ENCODE data around the gene SMIM14.
"Not testable (repeated sequence)": the region's sequence is repeated elsewhere in the genome, so short reads cannot be mapped to it uniquely, and the experiment has no call there.

SMIM14 gene

GRCh38 chr4:39638354-39639239 is at the start of gene SMIM14:
Gene SMIM14, minus strand, starts transcription at chr4:39638865. Its CDS starts 33,720 bp downstream, at chr4:39605145.
- DNase-seq, result peak; percentile 93

DNA sequence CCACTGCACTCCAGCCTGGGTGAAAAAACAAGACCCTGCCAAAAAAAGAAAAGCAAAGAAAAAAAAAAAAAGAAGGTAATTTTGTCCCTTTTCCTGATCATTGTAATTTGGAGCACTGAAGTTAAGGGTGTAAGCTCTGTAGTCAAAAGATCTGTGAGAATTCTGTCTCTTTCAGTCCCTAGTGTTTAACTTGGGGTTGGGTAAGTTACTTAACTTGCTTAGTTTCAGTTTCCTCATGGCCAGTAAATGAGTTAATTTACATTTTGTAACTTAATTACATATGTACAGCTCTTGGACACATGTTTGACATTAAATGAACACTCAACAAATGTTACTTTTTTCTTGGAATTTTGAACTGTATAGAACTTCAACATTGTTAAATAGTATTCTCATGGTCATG is 48.3 kb upstream of the SMIM14 start:
- DNase-seq, result no peak

DNA sequence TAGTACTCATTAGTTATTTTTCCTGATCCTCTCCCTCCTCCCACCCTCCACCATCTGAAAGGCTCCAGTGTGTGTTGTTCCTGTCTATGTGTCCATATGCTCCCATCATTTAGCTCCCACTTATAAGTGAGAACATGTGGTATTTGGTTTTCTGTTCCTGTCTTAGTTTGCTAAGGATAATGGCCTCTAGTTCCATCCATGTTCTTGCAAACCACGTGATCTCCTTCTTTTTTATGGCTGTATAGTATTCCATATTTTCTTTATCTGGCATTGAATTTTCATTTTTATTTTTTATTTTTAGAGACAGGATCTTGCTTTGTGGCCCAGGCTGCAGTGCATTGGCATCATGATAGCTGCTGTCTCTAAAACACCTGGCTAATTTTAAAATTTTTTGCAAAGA is 47.3 kb upstream of the SMIM14 start:
- no peak for DNase-seq

DNA sequence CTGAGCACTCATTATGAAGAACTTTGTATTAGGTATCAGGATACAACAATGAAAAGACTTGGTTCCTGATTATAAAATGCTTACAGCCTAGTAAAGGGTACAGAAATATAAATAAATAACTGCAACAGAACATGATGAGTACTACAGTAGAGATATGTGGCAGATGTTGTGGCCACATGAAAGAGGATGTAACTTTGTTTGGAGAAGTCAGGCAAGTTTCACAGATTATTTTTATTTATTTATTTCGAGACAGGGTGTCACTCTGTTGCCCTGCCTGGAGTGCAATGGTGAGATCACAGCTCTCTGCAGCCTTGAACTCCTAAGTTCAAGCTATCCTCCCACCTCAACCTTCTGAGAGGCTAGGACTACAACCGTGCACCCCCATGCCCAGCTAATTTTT is 43.5 kb upstream of the SMIM14 start:
- no peak for DNase-seq

GRCh38 chr4:39681003-39681402 is 42.3 kb upstream of the SMIM14 start:
- not testable (repeated sequence) for DNase-seq

DNA sequence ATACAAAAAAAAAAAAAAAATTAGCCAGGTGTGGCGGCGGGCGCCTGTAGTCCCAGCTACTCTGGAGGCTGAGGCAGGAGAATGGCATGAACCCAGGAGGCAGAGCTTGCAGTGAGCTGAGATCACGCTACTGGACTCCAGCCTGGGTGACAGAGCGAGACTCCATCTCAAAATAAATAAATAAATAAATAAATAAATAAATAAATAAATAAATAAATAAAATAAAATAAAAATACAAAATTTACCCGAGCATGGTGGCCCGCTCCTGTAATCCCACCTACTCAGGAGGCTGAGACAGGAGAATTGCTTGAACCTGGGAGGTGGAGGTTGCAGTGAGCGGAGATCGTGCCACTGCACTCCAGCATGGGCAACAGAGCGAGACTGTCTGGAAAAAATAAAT is 37.0 kb upstream of the SMIM14 start:
- DNase-seq, result not testable (repeated sequence)

- DNase-seq, result not testable (repeated sequence)
Observed at GRCh38 chr4:39670296-39670695, 31.6 kb upstream of the SMIM14 start.

DNA sequence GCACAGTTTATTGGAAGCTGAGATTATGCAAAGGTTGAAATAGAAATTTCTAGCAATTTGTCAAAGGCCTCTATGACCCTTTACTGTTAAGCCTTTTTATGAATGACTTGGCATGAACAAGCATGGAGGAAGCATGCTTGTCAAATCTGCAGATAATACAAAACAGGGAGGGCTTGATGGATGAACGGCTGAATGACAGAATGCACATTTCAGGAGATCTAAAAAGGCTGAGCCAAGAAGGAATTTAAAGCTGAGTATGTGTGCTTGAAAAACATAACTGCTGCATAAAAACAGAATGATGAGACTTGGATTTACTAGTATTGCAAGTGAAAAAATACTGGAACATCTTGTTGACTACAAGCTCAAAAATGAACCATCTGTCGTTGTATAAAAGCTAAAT is 30.2 kb upstream of the SMIM14 start:
- no peak for DNase-seq

GRCh38 chr4:39667706-39668105 is 29.0 kb upstream of the SMIM14 start:
- no peak for DNase-seq

GRCh38 chr4:39664828-39665731 is 26.4 kb upstream of the SMIM14 start:
- DNase-seq, result no peak

DNA sequence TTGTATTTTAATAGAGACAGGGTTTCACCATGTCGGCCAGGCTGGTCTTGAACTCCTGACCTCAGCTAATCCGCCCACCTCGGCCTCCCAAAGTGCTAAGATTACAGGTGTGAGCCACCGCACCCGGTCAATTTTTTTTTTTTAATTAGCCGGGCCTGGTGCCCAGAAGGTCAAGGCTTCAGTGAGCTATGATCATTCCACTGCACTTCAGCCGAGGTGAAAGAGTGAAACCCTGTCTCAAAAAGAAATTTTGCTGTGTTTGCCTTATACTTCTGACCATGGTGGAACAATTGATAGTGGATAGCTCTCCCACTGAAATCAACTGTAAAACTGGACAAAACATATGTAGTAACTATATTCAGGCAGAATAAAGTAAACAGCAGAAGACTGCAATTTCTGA is 24.0 kb upstream of the SMIM14 start:
- no peak for DNase-seq

GRCh38 chr4:39660757-39661156 is 22.1 kb upstream of the SMIM14 start:
- no peak for DNase-seq

GRCh38 chr4:39660045-39660444 is 21.4 kb upstream of the SMIM14 start:
- no peak for DNase-seq

- DNase-seq, result no peak
Observed at GRCh38 chr4:39658756-39659155, 20.1 kb upstream of the SMIM14 start.

DNA sequence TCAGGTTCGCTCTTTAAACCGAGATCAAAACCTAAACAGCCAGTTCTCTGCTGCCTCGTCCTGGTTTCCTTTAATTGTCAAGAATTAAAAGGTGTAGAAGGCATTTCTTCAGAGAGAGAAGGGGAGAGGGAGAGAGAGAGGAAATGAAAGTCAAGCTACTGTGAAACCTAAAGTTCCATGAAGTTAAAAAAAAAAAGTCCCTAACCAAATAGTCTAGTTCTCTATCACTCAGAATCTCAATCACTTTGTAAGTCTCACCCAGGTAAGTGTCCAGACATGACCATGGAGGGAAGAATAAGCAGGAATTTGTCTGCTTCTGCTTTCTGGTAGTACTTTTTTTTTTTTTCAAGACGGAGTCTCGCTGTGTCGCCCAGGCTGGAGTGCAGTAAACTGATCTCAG is 18.8 kb upstream of the SMIM14 start:
- no peak for DNase-seq

DNA sequence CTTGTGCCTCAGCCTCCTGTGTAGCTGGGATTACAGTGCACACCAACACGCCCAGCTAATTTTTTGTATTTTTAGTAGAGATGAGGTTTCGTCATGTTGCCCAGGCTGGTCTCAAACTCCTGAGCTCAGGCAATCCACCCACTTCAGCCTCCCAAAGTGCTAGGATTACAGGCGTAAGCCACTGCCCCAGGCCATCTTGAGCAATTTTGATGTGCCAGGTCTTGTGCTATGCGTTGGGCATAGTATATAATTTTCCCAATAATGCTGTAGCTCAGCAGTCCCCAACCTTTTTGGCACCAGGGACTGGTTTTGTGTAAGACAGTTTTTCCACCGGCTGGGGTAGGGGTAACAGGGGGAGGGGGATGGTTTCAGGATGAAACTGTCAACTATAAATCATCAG is 18.0 kb upstream of the SMIM14 start:
- not testable (repeated sequence) for DNase-seq

- no peak for DNase-seq
Observed at GRCh38 chr4:39655876-39656275, 17.2 kb upstream of the SMIM14 start.

GRCh38 chr4:39655211-39655610 is 16.5 kb upstream of the SMIM14 start:
- no peak for DNase-seq

GRCh38 chr4:39651586-39651985 is 12.9 kb upstream of the SMIM14 start:
- not testable (repeated sequence) for DNase-seq

DNA sequence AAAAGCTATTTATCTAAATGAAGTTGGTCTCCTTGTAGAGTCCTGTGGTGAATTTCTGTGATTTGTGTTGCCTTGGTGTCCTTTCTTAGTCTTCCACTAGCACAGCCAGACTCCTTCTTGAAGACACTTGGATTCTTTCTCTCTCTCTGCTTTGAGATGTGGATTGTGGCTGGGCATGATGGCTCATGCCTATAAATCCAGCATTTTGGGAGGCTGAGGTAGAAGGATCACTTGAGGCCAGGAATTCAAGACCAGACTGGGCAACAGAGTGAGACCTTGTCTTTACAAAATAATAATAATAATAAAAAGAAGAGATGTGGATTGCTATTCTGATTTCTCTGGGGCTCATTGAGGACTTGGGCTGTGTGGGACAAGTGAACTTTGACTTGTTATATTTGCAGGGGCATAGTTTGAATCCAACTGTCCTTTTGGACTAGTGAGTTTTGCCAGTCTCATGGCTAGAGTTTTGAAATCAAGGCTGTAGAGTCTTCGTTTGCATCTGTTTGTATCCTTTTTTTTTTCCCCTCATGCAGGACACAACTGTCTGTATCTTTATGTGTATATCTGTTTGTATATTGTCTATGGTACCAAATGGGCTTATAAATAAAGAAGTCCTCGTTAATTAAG is 11.1 kb upstream of the SMIM14 start:
- DNase-seq, result no peak

- DNase-seq, result no peak
Observed at GRCh38 chr4:39648827-39649558, 10.3 kb upstream of the SMIM14 start.

GRCh38 chr4:39648213-39648612 is 9.5 kb upstream of the SMIM14 start:
- no peak for DNase-seq
